NCI-H510A (cell line): ENCODE data around the gene GSTO2.
"Not testable (repeated sequence)": the region's sequence is repeated elsewhere in the genome, so short reads cannot be mapped to it uniquely, and the experiment has no call there.

Experiments used
- DNase-seq: peaks from one replicate; lab custom pipeline; 2025; lab: John Stamatoyannopoulos, UW

The GSTO2 gene

DNA sequence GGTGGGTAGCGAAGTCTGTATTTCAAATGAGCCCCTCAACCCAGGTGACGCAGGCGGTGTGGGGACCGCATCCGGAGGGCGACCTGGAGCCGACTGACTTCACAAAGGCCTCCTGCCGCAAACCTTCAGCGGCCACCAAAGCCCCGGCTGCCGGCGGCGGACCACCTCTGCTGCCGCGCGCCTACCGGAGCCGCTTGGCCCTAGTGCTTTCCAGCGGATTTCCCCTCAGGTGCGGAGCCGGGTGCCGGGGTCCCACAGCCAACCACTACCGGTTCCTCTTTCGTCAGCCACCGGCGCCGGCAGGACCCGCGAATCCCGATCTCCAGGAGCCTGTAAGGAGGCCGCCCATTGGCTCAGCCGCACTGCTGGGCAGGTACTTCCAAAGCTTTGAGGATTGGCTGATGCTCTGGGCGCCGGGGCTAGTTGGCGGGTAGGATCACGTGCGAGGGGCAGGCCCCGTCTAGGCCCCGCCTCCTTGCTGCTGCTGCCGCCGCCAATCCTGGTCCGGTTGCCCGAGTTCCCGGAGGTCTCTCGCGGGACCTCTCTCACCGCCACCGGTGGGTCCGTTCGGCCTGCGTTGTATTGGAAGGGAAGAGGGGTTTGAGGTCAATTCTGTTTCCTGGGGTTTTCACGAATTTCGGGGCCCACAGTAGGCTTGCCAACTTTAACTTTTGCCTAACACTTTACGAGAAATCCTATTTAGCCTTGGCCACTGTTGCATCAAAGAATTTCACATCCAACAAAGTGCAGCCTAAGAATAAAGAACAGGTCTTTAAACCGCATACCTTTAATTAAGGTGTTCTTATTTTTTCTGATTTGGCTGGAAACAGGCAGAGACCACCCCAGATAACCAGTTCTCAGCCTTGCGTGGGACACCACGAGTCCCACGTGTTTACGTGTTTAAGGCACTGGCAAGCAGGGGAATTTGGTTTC, at the start of gene GSTO2:
TSS of gene GSTO2 (plus strand) at position 472 of the 933 bp plus-strand sequence. CDS start 5,732 bp downstream, outside the sequence.
- DNase-seq, result peak; percentile 99

GRCh38 chr10:104220522-104220921, 48.5 kb upstream of the GSTO2 start:
- no peak for DNase-seq

GRCh38 chr10:104223304-104223703, 45.7 kb upstream of the GSTO2 start:
- no peak for DNase-seq

- no peak for DNase-seq
Observed at GRCh38 chr10:104230490-104230889, 38.5 kb upstream of the GSTO2 start.

- peak; percentile 94 for DNase-seq
Observed at GRCh38 chr10:104231784-104232612, 37.0 kb upstream of the GSTO2 start, which contains the start of gene CFAP43. TSS of gene CFAP43 (minus strand) at chr10:104232364. CDS start at chr10:104232246, 118 bp downstream.

- no peak for DNase-seq
Observed at GRCh38 chr10:104232613-104233102, 36.3 kb upstream of the GSTO2 start.

GRCh38 chr10:104233817-104234216, 35.2 kb upstream of the GSTO2 start:
- no peak for DNase-seq

DNA sequence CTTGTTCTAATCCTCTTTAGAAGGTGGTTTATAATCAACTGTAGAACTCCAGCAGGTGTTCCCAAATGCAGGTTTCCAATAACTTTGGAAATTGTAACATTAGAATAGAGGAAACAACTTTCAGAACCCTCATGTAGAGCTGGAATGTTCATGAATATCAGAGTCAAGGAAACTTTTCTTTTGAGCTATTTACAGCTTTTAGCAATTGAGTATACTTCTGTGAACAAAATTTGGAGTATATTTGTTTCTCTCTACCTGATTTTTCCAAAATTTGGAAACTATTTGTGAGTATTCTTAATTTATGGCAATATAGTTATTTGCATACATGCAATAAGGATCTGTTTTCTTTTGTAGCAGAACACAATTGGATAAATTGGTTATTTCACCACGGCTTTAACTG, 34.0 kb upstream of the GSTO2 start:
- no peak for DNase-seq

DNA sequence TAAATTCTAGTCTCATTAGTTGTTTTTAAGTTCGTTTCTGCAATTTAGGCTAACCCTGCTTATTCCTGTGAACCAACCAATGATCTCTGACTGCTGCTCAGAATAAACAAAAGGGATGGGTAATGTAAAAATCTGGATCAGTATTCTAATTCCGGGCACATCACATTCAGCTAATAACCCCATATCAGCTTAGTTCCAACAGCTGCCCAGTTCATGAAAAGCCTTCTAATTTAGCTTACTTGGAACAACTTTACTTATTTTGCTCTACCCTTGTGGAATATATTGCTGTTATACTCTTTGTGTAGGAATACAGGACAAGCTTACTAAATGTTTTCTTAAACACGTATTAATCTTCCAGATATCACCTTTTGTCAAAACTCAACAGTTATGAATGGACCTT, 33.2 kb upstream of the GSTO2 start:
- DNase-seq, result no peak

- no peak for DNase-seq
Observed at GRCh38 chr10:104240078-104240477, 28.9 kb upstream of the GSTO2 start.

DNA sequence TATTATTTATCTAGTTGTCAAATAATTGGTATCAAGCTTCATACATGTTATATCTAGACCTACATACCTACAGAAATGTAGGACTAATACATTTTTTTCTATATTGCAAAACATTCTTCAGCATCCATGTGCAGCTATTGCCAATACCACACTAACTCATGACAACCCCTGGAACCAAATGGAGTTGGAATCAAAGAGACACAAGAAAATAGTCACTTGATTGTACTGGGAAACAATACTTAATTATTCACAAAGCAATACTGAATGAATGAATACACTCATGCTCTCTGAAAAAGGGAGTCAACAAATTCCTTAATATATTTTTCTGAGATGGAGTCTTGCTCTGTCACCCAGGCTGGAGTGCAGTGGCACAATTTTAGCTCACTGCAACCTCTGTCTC, 26.4 kb upstream of the GSTO2 start:
- no peak for DNase-seq

- not testable (repeated sequence) for DNase-seq
Observed at GRCh38 chr10:104243009-104243408, 26.0 kb upstream of the GSTO2 start.

GRCh38 chr10:104243512-104243911, 25.5 kb upstream of the GSTO2 start:
- DNase-seq, result no peak

DNA sequence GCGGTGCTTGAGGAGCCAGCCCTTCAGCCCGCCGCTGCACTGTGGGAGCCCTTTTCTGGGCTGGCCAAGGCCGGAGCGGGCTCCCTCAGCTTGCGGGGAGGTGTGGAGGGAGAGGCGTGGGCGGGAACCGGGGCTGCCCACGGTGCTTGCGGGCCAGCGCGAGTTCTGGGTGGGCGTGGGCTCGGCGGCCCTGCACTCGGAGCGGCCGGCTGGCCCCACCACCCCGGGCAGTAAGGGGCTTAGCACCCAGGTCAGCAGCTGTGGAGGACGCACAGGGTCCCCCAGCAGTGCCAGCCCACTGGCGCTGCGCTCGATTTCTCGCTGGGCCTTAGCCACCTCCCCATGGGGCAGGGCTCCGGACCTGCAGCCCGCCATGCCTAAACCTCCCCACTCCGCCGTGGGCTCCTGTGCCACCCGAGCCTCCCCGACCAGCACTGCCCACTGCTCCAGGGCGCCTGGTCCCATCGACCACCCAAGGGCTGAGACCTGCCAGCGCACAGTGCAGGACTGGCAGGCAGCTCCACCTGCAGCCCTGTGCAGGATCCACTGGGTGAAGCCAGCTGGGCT, 23.8 kb upstream of the GSTO2 start:
- no peak for DNase-seq

GRCh38 chr10:104246976-104247375, 22.0 kb upstream of the GSTO2 start:
- DNase-seq, result no peak

GRCh38 chr10:104247513-104248146, 21.4 kb upstream of the GSTO2 start:
- no peak for DNase-seq

DNA sequence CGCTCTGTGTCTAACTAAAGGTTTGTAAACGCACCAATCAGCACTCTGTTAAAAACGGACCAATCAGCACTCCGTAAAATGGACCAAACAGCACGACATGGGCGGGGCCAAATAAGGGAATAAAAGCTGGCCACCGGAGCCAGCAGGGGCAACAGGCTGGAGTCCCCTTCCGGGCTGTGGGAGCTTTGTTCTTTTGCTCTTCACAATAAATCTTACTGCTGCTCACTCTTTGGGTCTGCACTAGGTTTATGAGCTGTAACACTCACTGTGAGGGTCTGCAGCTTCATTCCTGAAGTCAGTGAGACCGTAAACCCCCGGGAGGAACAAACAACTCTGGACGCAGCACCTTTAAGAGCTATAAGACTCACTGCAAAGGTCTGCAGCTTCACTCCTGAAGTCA, 20.1 kb upstream of the GSTO2 start:
- not testable (repeated sequence) for DNase-seq

DNA sequence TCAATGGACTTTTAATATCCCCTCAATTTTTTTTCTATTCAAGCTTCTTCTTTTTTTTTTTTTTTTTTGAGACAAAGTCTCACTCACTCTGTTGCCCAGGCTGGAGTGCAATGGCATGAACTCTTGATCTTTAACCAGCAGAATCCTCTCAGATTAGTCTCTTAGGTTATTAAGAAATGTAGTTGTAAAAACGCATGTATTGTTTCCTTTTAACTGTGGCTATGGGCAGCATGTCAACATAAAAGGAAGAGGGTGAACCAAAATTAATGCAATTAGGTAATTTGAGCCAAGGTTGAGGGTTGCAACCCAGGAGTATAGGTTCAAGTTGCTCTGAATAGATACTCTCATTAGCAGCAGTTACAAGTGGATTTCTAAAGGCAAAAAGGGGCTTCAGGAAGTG, 18.6 kb upstream of the GSTO2 start:
- DNase-seq, result no peak

DNA sequence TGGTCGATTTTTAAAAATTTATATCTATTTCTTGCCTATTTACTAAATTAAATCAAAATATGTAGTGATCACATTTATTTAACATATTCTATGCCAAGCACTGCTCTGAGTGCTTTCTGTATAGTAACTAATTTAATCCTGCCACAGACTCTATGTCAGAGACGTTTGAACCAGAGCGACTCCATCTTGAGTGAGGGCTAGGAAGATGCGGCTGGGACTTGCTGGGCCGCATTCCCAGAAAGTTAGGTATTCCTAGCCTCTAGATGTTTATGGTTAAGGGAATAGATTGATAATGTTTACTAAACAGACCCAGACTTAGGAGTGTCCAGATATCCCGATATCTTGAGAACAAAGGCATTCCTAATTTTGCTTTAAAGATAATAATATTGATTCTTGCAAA, 17.5 kb upstream of the GSTO2 start:
- no peak for DNase-seq

- DNase-seq, result no peak
Observed at GRCh38 chr10:104252368-104252767, 16.6 kb upstream of the GSTO2 start.

DNA sequence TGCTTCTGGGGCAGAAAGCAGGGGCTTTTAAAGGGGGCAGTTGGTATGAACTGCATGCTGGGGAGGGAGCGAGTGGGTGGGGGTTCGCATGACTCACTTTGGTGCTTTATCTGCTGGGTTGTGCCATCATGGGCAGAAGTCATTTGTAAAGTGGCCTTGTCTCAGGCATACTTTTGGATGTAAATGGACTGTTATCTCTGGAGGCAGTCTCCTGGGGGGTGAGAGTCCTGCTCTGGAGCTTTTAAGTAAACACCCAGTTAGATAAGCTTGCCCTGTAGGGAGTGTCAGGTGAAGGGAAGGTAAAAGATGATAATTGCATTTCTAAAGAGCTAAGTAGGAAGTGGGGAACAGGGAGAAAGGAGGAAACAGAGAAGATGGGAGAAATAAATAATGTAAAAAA, 15.9 kb upstream of the GSTO2 start:
- no peak for DNase-seq
